IMR-90 (cell line): ENCODE data around the gene INPP5A. TPM values are rescaled to one million over a fixed set of nuclear protein-coding genes. Genes with fewer than 3 reads are reported as not detected.
A peak's percentile ranks its signal among the peaks of the same experiment; 100 is the strongest.

Experiments
- ATAC-seq: fragments of 200-7000 bp; cut with Tn5 transposase; 2 replicates; pipeline ENCODE4 v1.9.1; 2020; ENCODE audit warnings: low read depth, mild to moderate bottlenecking, moderate library complexity
- BruUV-seq: library from RNA; stranded (reverse); fragments of 400-500 nt; replicated peaks from 2 replicates; lab custom pipeline; 2021; lab: Mats Ljungman, UMichigan
- CTCF ChIA-PET: fragments of 300-600 bp; formaldehyde crosslinking; extraction: SDS; loops from one replicate; lab custom pipeline; 2021; ENCODE audit warnings: antibody characterized with exemption; lab: Yijun Ruan, JAX
- POLR2A ChIA-PET: fragments of 300-600 bp; sonication (Branson Sonifier 250); formaldehyde crosslinking; loops from one replicate; lab custom pipeline; 2022; ENCODE audit warnings: antibody characterized with exemption; ENCODE audit not compliant: unreplicated experiment; lab: Charles Lee
- DNase-seq: peaks from one replicate; pipeline ENCODE4 v3.0.0; 2013
- H2AFZ ChIP-seq: replicated peaks from 2 replicates; pipeline ENCODE3; 2013; ENCODE audit warnings: low read length, mild to moderate bottlenecking; ENCODE audit not compliant: poor library complexity
- H2AK5ac ChIP-seq: 2 replicates; pipeline ENCODE4 v1.6.1; 2013; ENCODE audit warnings: low read depth, low read length, inconsistent platforms
- H2AK9ac ChIP-seq: replicated peaks from 2 replicates; pipeline ENCODE3; 2013; ENCODE audit warnings: mild to moderate bottlenecking, low read depth, low read length, moderate library complexity; ENCODE audit not compliant: poor library complexity
- H2BK120ac ChIP-seq: 2 replicates; pipeline ENCODE4 v1.6.1; 2013; ENCODE audit warnings: low read depth, low read length, inconsistent platforms
- H2BK15ac ChIP-seq: 3 replicates; pipeline ENCODE4 v1.6.1; 2013; ENCODE audit warnings: low read depth, low read length, inconsistent platforms
- H2BK20ac ChIP-seq: 2 replicates; pipeline ENCODE4 v1.6.1; 2013; ENCODE audit warnings: low read depth, mild to moderate bottlenecking, inconsistent platforms, low read length, moderate library complexity
- H2BK5ac ChIP-seq: 2 replicates; pipeline ENCODE4 v1.6.1; 2013; ENCODE audit warnings: mild to moderate bottlenecking, low read depth, low read length, inconsistent platforms; ENCODE audit not compliant: poor library complexity, severe bottlenecking
- H3K14ac ChIP-seq: replicated peaks from 2 replicates; pipeline ENCODE4 v1.6.1; 2013; ENCODE audit warnings: low read depth, low read length, inconsistent platforms
- H3K18ac ChIP-seq: 2 replicates; pipeline ENCODE4 v1.6.1; 2013; ENCODE audit warnings: low read depth, low read length, control low read depth
- H3K23ac ChIP-seq: 2 replicates; pipeline ENCODE4 v1.6.1; 2013; ENCODE audit warnings: low read depth, low read length, inconsistent platforms
- H3K27ac ChIP-seq: 2 replicates; pipeline ENCODE4 v1.5.1; 2013; ENCODE audit warnings: mild to moderate bottlenecking, control low read depth, low read length; ENCODE audit not compliant: insufficient read depth
- H3K27me3 ChIP-seq: 2 replicates; pipeline ENCODE4 v1.6.1; 2013; ENCODE audit warnings: low read length; ENCODE audit not compliant: control insufficient read depth, insufficient read depth
- H3K36me3 ChIP-seq: 2 replicates; pipeline ENCODE4 v1.6.1; 2013; ENCODE audit warnings: low read length, mixed read lengths; ENCODE audit not compliant: control insufficient read depth, insufficient read depth
- H3K4ac ChIP-seq: 2 replicates; pipeline ENCODE4 v1.6.1; 2013; ENCODE audit warnings: low read depth, low read length, inconsistent platforms
- H3K4me1 ChIP-seq: 2 replicates; pipeline ENCODE4 v1.6.1; 2013; ENCODE audit warnings: low read length, mixed read lengths; ENCODE audit not compliant: control insufficient read depth, insufficient read depth
- H3K4me2 ChIP-seq: 2 replicates; pipeline ENCODE4 v1.6.1; 2013; ENCODE audit warnings: low read depth, mild to moderate bottlenecking, control low read depth, low read length, moderate library complexity
- H3K4me3 ChIP-seq: 2 replicates; pipeline ENCODE4 v1.5.1; 2013; ENCODE audit warnings: low read depth, mild to moderate bottlenecking, control low read depth, low read length, moderate library complexity; ENCODE audit not compliant: insufficient read depth
- H3K56ac ChIP-seq: 2 replicates; pipeline ENCODE4 v1.6.1; 2013; ENCODE audit warnings: low read length, inconsistent platforms; ENCODE audit not compliant: insufficient read depth; ENCODE audit errors: extremely low read depth
- H3K79me1 ChIP-seq, 2 experiments: 2 replicates each; pipeline ENCODE4 v1.6.1; 2013; ENCODE audit warnings: low read length in 2 of 2, inconsistent platforms in 1 of 2, low read depth in 1 of 2
- H3K9ac ChIP-seq: 2 replicates; pipeline ENCODE4 v1.6.1; 2013; ENCODE audit warnings: low read depth, low read length, control low read depth
- H3K9me1 ChIP-seq: 2 replicates; pipeline ENCODE4 v1.6.1; 2013; ENCODE audit warnings: low read length, inconsistent platforms; ENCODE audit not compliant: insufficient read depth
- H3K9me3 ChIP-seq: 2 replicates; pipeline ENCODE4 v1.6.1; 2013; ENCODE audit warnings: low read length; ENCODE audit not compliant: control insufficient read depth, insufficient read depth
- H4K20me1 ChIP-seq: 2 replicates; pipeline ENCODE4 v1.6.1; 2013; ENCODE audit warnings: low read length, inconsistent platforms; ENCODE audit not compliant: insufficient read depth
- H4K5ac ChIP-seq: 2 replicates; pipeline ENCODE4 v1.6.1; 2013; ENCODE audit warnings: mild to moderate bottlenecking, low read depth, low read length, control low read depth
- H4K8ac ChIP-seq, 2 experiments: 2 replicates each; pipeline ENCODE4 v1.6.1; 2013; ENCODE audit warnings: low read depth in 2 of 2, low read length in 2 of 2, control low read depth in 1 of 2, inconsistent platforms in 1 of 2
- H4K91ac ChIP-seq: 2 replicates; pipeline ENCODE4 v1.6.1; 2013; ENCODE audit warnings: low read depth, low read length, inconsistent platforms; ENCODE audit not compliant: insufficient read depth
- RFX5 ChIP-seq: IDR thresholded peaks from 2 replicates; pipeline ENCODE4 v1.8.0; 2012; ENCODE audit warnings: low read depth, mild to moderate bottlenecking, low read length, moderate library complexity
- WGBS, 2 experiments: methylation state at CpG; one replicate each; pipeline versions ENCODE4 v1.1.5 to v1.1.7; 2013; ENCODE audit warnings: missing lambda C conversion rate in 2 of 2; ENCODE audit not compliant: insufficient read length in 1 of 2; ENCODE audit errors: extremely low coverage in 2 of 2; 5-methylcytosine and 5-hydroxymethylcytosine counted together
- dilution Hi-C: fragments of 300-500 bp; cut with HindIII; formaldehyde crosslinking; loops from one replicate; pipeline ENCODE4 v1.14.3; 2018; ENCODE audit warnings: low sequenced_read_pairs; ENCODE audit not compliant: unreplicated experiment
- in situ Hi-C: fragments of 300-500 bp; cut with MboI; formaldehyde crosslinking; loops from 3 replicates; pipeline ENCODE4 v1.14.3; 2019; ENCODE audit warnings: low sequenced_read_pairs, inconsistent platforms, mixed read lengths
- intact Hi-C: fragments of 100-400 bp; cut with micrococcal nuclease; formaldehyde crosslinking; loops from 2 replicates; pipeline ENCODE4 v1.10.0; 2022
- polyA plus RNA-seq, 3 experiments: library from polyadenylated mRNA; depleted of rRNA; stranded (reverse); fragments of >200 nt; gene quantifications; 2 replicates each; pipeline ENCODE4 v1.2.3, GENCODE V29; 2012; ENCODE audit warnings: low replicate concordance in 1 of 3
- total RNA-seq: library from RNA; depleted of rRNA; stranded (reverse); fragments of >200 nt; gene quantifications from 2 replicates; pipeline ENCODE4 v1.2.3, GENCODE V29; 2012

INPP5A gene
- total and polyA plus RNA-seq, 2 of the 4 experiments (the other 2 are of a cell fraction) = 21.4 to 36.7 TPM

GRCh38 chr10:132612571-132613504, 75.3 kb downstream of the INPP5A start:
- Histone ChIP-seq H3K4me3 (no peak overlapping the region), H3K4me2 (no peak overlapping the region; the same call in 1 of the 2 replicates), H4K8ac (no peak overlapping the region), H3K4me1 (peaks cover 9% of the 10 kb centered on the region; the same call in 1 of the 2 replicates), H4K91ac (no peak overlapping the region), H3K56ac (no peak overlapping the region), H2BK120ac (no peak overlapping the region), H3K18ac (no peak overlapping the region; the same call in 1 of the 2 replicates), H2AK5ac (no peak overlapping the region), H3K79me1 (peaks cover 6 to 37% of the 10 kb centered on the region in 2 experiments; a peak in 2 of 4 replicates), H3K36me3 (no peaks in the 10 kb centered on the region), H4K20me1 (peaks cover 64% of the 10 kb centered on the region), H2AK9ac (peak overlapping the region; percentile 70), H2BK5ac (no peak overlapping the region), H3K23ac (no peak overlapping the region), H3K9ac (no peak overlapping the region), H2AFZ (no peak overlapping the region), H3K4ac (no peak overlapping the region), H2BK20ac (no peak overlapping the region), H3K9me1 (peaks cover 9% of the 10 kb centered on the region), H4K5ac (no peak overlapping the region; the same call in 1 of the 2 replicates), H2BK15ac (no peak overlapping the region), H3K9me3 (no peaks in the 10 kb centered on the region), H3K27me3 (no peaks in the 10 kb centered on the region), H3K27ac (no peak overlapping the region), H3K14ac (no peak overlapping the region)
- no peak for TF ChIP-seq RFX5
- BruUV-seq = no TSS peak
- WGBS, 2 experiments = 41% methylated on average over 12 of the region's 27 CpGs; no CpG with 5 or more reads in 1 of the 2 experiments
- intact Hi-C loops = no loop called here
- CTCF ChIA-PET = no interaction called here
- in situ Hi-C loops = no loop called here
- POLR2A ChIA-PET = no interaction called here
- dilution Hi-C loops = no loop called here
- peak; percentile 77 for ATAC-seq
- DNase-seq = peak; percentile 32
